ENCODE results near the gene TIGD7. TPM values are rescaled to one million over a fixed set of nuclear protein-coding genes. Genes with fewer than 3 reads are reported as not detected.
A peak's percentile ranks its signal among the peaks of the same experiment; 100 is the strongest.

TIGD7 gene
- total RNA-seq (10 to 100 TPM in 5 of 7 donors, 1 to 10 TPM in 2; 5.2 to 16.1 (median 13.7) TPM), polyA plus RNA-seq (10 to 100 TPM; 10.8 to 10.9 TPM)
- long read RNA-seq, donor 1, transcript TIGD7-201 (2 exons, 3,612 nt), result major isoform, 28 of 56 reads
- long read RNA-seq, donor 1, partial matches to known transcripts, result 0 of 56 reads
- long read RNA-seq, donor 1, other reads (novel, unspliced or antisense), result 21 of 56 reads
- long read RNA-seq, donor 2, transcript TIGD7-201 (2 exons, 3,612 nt), result major isoform, 6 of 9 reads
- long read RNA-seq, donor 2, partial matches to known transcripts, result 0 of 9 reads
- long read RNA-seq, donor 2, other reads (novel, unspliced or antisense), result 0 of 9 reads
- long read RNA-seq, donor 3, transcript TIGD7-201 (2 exons, 3,612 nt), result major isoform, 20 of 36 reads
- long read RNA-seq, donor 3, partial matches to known transcripts, result 0 of 36 reads
- long read RNA-seq, donor 3, other reads (novel, unspliced or antisense), result 6 of 36 reads

- no peaks in the 10 kb centered on the region for H3K27me3 ChIP-seq
- no peaks in the 10 kb centered on the region for H3K36me3 ChIP-seq
- H3K9me3 ChIP-seq, result peaks cover 0 to 45% of the 10 kb centered on the region in 2 donors
- WGBS, 3 donors, result 1 to 2% (median 1%) methylated on average over 99 to 103 of the region's 103 CpGs
- intact Hi-C loops (cut with DNase I), result loop anchor here in 1 of 4 donors (10.0 kb wide), 1 partner anchor 71 kb away; the partner anchor contains the start of gene ZNF200
- H3K27ac ChIP-seq, result peak within 1 kb of the TSS; percentile 69 to 91
- H3K4me1 ChIP-seq (ENCODE audit: insufficient read depth), result peaks cover 5% of the 10 kb centered on the region
- peak within 1 kb of the TSS; percentile 80 for H3K4me3 ChIP-seq
- TF ChIP-seq CTCF (IDR thresholded peaks at IDR 0.05) (peak in 1 of 3 donors; percentile 22), EP300 (IDR thresholded peaks at IDR 0.05) (no peak), POLR2A (IDR thresholded peaks at IDR 0.05) (peak; percentile 93)
- peak; percentile 82 to 90 (median 84) for DNase-seq
Observed at GRCh38 chr16:3305109-3306068, at the start of gene TIGD7, which contains the start of gene ZNF75A. Gene TIGD7 (minus strand): TSS chr16:3305430. CDS start chr16:3300614, 4,816 bp downstream. Gene ZNF75A (plus strand): TSS chr16:3305497. CDS start chr16:3308429, 2,932 bp downstream.

DNA sequence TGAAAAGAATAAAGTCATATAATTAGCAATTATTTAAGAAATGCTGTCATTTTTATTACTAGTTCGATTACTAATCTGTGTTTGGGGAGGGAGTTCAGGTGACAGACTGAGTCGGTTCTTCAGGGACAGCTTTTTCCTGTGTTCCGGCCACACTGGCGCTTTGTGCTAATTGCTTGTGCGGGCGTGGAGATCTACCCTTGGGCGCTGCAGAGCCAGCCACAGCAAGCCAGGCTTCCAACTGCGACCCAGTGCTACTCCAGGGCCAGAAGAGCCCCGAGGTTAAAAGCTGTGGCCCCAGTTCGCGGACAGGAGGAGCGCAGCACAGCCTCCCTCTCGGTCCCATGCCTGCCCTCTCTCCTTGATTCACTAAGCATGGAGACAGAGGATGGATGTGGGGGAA lies 43.9 kb upstream of the TIGD7 start:
- intact Hi-C loops (cut with DNase I), result no loop called here
- 50 to 67% (median 59%) methylated on average over 13 of the region's 13 CpGs for WGBS, 3 donors

GRCh38 chr16:3348547-3349167 lies 43.4 kb upstream of the TIGD7 start:
- Histone ChIP-seq H3K27ac (no peak overlapping the region), H3K9me3 (no peaks in the 10 kb centered on the region), H3K4me1 (ENCODE audit: insufficient read depth) (no peaks in the 10 kb centered on the region), H3K36me3 (no peaks in the 10 kb centered on the region), H3K27me3 (no peaks in the 10 kb centered on the region), H3K4me3 (no peak overlapping the region)
- 27 to 36% (median 35%) methylated on average over 4 of the region's 4 CpGs for WGBS, 3 donors
- intact Hi-C loops (cut with DNase I), result no loop called here
- no peak for TF ChIP-seq POLR2A (IDR thresholded peaks at IDR 0.05)
- no peak for TF ChIP-seq EP300 (IDR thresholded peaks at IDR 0.05)
- no peak for TF ChIP-seq CTCF (IDR thresholded peaks at IDR 0.05)
- DNase-seq, result no peak

More for the DNA sequence above, 43.9 kb upstream of the TIGD7 start:
- DNase-seq, result no peak
- Histone ChIP-seq H3K4me1 (ENCODE audit: insufficient read depth) (no peaks in the 10 kb centered on the region), H3K4me3 (no peak overlapping the region), H3K27ac (no peak overlapping the region), H3K9me3 (no peaks in the 10 kb centered on the region), H3K27me3 (no peaks in the 10 kb centered on the region), H3K36me3 (no peaks in the 10 kb centered on the region)
- TF ChIP-seq EP300 (IDR thresholded peaks at IDR 0.05) (no peak), POLR2A (IDR thresholded peaks at IDR 0.05) (no peak)

- no peak overlapping the region for H3K27ac ChIP-seq
- intact Hi-C loops (cut with DNase I), result no loop called here
- H3K4me3 ChIP-seq, result no peak overlapping the region
- H3K9me3 ChIP-seq, result no peaks in the 10 kb centered on the region
- no peaks in the 10 kb centered on the region for H3K36me3 ChIP-seq
- WGBS, 3 donors, result 57 to 71% (median 62%) methylated on average over 10 of the region's 10 CpGs
- no peak for DNase-seq
- H3K4me1 ChIP-seq (ENCODE audit: insufficient read depth), result no peaks in the 10 kb centered on the region
- no peaks in the 10 kb centered on the region for H3K27me3 ChIP-seq
- TF ChIP-seq POLR2A (IDR thresholded peaks at IDR 0.05), result no peak
- no peak for TF ChIP-seq EP300 (IDR thresholded peaks at IDR 0.05)
- no peak for TF ChIP-seq CTCF (IDR thresholded peaks at IDR 0.05)
Observed at GRCh38 chr16:3347586-3347985, 42.4 kb upstream of the TIGD7 start.

Data from ovary (tissue), 10 donors.